GM21423 (cell line): ENCODE results near the gene POMZP3.
"Not testable (repeated sequence)": the region's sequence is repeated elsewhere in the genome, so short reads cannot be mapped to it uniquely, and the experiment has no call there.

ENCODE experiments used
- ATAC-seq: cut with Tn5 transposase; IDR thresholded peaks from one replicate; pipeline ENCODE4 v1.9.1; 2021; ENCODE audit warnings: mild to moderate bottlenecking, moderate library complexity; ENCODE audit not compliant: unreplicated experiment

POMZP3 gene

GRCh38 chr7:76591033-76591432 is 36.0 kb downstream of the POMZP3 start:
- ATAC-seq: not testable (repeated sequence)

GRCh38 chr7:76588586-76588985 is 38.5 kb downstream of the POMZP3 start:
- not testable (repeated sequence) for ATAC-seq

- ATAC-seq: not testable (repeated sequence)
Observed at GRCh38 chr7:76586585-76587315, 40.3 kb downstream of the POMZP3 start.

GRCh38 chr7:76583636-76584281 is 43.3 kb downstream of the POMZP3 start:
- not testable (repeated sequence) for ATAC-seq

- not testable (repeated sequence) for ATAC-seq
Observed at GRCh38 chr7:76582848-76583631, 44.0 kb downstream of the POMZP3 start.

- ATAC-seq: not testable (repeated sequence)
Observed at GRCh38 chr7:76575919-76576655, 51.0 kb downstream of the POMZP3 start.

- not testable (repeated sequence) for ATAC-seq
Observed at GRCh38 chr7:76575431-76575830, 51.6 kb downstream of the POMZP3 start.

GRCh38 chr7:76572296-76572695 is 54.8 kb downstream of the POMZP3 start:
- not testable (repeated sequence) for ATAC-seq

- ATAC-seq: not testable (repeated sequence)
Observed at GRCh38 chr7:76570324-76570775, 56.7 kb downstream of the POMZP3 start.

- ATAC-seq: not testable (repeated sequence)
Observed at GRCh38 chr7:76568742-76569141, 58.3 kb downstream of the POMZP3 start.

- not testable (repeated sequence) for ATAC-seq
Observed at GRCh38 chr7:76567753-76568152, 59.3 kb downstream of the POMZP3 start.

GRCh38 chr7:76567311-76567710 is 59.8 kb downstream of the POMZP3 start:
- ATAC-seq: not testable (repeated sequence)

- not testable (repeated sequence) for ATAC-seq
Observed at GRCh38 chr7:76565001-76565400, 62.1 kb downstream of the POMZP3 start.

- ATAC-seq: not testable (repeated sequence)
Observed at GRCh38 chr7:76561342-76561741, 65.7 kb downstream of the POMZP3 start.

GRCh38 chr7:76560157-76560556 is 66.9 kb downstream of the POMZP3 start:
- ATAC-seq: not testable (repeated sequence)
